ENCODE results near the gene TRUB1. TPM values are rescaled to one million over a fixed set of nuclear protein-coding genes. Genes with fewer than 3 reads are reported as not detected.

TRUB1 gene
- total and polyA plus RNA-seq, 2 of the 4 experiments (the other 2 are of a cell fraction), result 9.1 to 17.9 TPM

DNA sequence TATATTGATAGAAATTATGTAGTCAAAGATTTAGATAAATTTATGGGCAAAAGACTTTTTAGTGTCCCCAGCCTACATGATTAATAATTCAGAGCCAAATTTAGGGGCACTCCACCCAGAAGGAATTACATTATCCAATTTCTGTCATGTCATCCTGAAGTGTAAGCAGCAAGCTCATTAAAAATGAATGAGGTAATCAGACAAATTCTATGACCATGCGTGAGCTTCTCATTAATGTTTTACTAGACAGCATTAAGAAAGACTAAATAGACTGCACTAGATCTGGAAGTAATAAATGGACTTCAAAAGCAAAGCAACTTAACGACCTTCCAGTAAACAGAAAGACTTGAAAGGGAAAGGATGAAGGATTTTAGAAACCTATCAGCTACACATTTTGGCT is 22.7 kb upstream of the TRUB1 start:
- no peak overlapping the region for H4K91ac ChIP-seq (ENCODE audit: insufficient read depth, low read depth, low read length)
- H3K56ac ChIP-seq (ENCODE audit: extremely low read depth, insufficient read depth, low read length), result no peak overlapping the region
- no peaks in the 10 kb centered on the region for H3K9me3 ChIP-seq (ENCODE audit: control insufficient read depth, insufficient read depth, low read length)
- no peak overlapping the region for H3K23ac ChIP-seq (ENCODE audit: low read depth, low read length)
- intact Hi-C loops (cut with micrococcal nuclease), result no loop called here
- no peak overlapping the region for H2BK20ac ChIP-seq (ENCODE audit: low read depth, low read length)
- no peak overlapping the region for H3K9ac ChIP-seq (ENCODE audit: low read depth, low read length)
- dilution Hi-C loops (cut with HindIII; ENCODE audit: low sequenced_read_pairs, unreplicated experiment), result no loop called here
- TF ChIP-seq POLR2A (IDR thresholded peaks at IDR 0.05; ENCODE audit: low read depth, low read length) (no peak), RAD21 (IDR thresholded peaks at IDR 0.05; ENCODE audit: low read length) (no peak), CEBPB (IDR thresholded peaks at IDR 0.05; ENCODE audit: low read depth, low read length) (no peak), CHD1 (IDR thresholded peaks at IDR 0.05; ENCODE audit: low read depth, low read length) (no peak), SMC3 (IDR thresholded peaks at IDR 0.05; ENCODE audit: low read depth, low read length) (no peak), MAZ (IDR thresholded peaks at IDR 0.05; ENCODE audit: borderline replicate concordance, low read depth, low read length) (no peak), MAFK (IDR thresholded peaks at IDR 0.05; ENCODE audit: low read depth, low read length) (no peak), FOS (IDR thresholded peaks at IDR 0.05; ENCODE audit: low read depth, low read length) (no peak), NFE2L2 (IDR thresholded peaks at IDR 0.05; ENCODE audit: low read depth, low read length) (no peak), RCOR1 (IDR thresholded peaks at IDR 0.05; ENCODE audit: insufficient replicate concordance, low read length) (no peak), MXI1 (IDR thresholded peaks at IDR 0.05; ENCODE audit: borderline replicate concordance, low read depth, low read length) (no peak), RFX5 (IDR thresholded peaks at IDR 0.05; ENCODE audit: low read depth, low read length) (no peak), BHLHE40 (IDR thresholded peaks at IDR 0.05; ENCODE audit: low read depth, low read length) (no peak)
- TF ChIP-seq, protein P1, sequence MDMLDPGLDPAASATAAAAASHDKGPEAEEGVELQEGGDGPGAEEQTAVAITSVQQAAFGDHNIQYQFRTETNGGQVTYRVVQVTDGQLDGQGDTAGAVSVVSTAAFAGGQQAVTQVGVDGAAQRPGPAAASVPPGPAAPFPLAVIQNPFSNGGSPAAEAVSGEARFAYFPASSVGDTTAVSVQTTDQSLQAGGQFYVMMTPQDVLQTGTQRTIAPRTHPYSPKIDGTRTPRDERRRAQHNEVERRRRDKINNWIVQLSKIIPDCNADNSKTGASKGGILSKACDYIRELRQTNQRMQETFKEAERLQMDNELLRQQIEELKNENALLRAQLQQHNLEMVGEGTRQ (IDR thresholded peaks at IDR 0.05; ENCODE audit: low read depth, low read length), result no peak
- TF ChIP-seq, protein P2, sequence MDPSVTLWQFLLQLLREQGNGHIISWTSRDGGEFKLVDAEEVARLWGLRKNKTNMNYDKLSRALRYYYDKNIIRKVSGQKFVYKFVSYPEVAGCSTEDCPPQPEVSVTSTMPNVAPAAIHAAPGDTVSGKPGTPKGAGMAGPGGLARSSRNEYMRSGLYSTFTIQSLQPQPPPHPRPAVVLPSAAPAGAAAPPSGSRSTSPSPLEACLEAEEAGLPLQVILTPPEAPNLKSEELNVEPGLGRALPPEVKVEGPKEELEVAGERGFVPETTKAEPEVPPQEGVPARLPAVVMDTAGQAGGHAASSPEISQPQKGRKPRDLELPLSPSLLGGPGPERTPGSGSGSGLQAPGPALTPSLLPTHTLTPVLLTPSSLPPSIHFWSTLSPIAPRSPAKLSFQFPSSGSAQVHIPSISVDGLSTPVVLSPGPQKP (IDR thresholded peaks at IDR 0.05; ENCODE audit: borderline replicate concordance, low read depth, low read length), result no peak
- TF ChIP-seq, protein P3, sequence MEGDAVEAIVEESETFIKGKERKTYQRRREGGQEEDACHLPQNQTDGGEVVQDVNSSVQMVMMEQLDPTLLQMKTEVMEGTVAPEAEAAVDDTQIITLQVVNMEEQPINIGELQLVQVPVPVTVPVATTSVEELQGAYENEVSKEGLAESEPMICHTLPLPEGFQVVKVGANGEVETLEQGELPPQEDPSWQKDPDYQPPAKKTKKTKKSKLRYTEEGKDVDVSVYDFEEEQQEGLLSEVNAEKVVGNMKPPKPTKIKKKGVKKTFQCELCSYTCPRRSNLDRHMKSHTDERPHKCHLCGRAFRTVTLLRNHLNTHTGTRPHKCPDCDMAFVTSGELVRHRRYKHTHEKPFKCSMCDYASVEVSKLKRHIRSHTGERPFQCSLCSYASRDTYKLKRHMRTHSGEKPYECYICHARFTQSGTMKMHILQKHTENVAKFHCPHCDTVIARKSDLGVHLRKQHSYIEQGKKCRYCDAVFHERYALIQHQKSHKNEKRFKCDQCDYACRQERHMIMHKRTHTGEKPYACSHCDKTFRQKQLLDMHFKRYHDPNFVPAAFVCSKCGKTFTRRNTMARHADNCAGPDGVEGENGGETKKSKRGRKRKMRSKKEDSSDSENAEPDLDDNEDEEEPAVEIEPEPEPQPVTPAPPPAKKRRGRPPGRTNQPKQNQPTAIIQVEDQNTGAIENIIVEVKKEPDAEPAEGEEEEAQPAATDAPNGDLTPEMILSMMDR (conservative IDR thresholded peaks at IDR 0.05; ENCODE audit: low read depth, low read length), result no peak
- H3K36me3 ChIP-seq (ENCODE audit: control insufficient read depth, insufficient read depth, low read length), result no peaks in the 10 kb centered on the region
- H3K4me1 ChIP-seq (ENCODE audit: control insufficient read depth, insufficient read depth, low read length), result no peaks in the 10 kb centered on the region
- H4K20me1 ChIP-seq (ENCODE audit: insufficient read depth, low read length), result no peaks in the 10 kb centered on the region
- H2AFZ ChIP-seq (replicated peaks; ENCODE audit: low read length, poor library complexity), result no peak overlapping the region
- POLR2A ChIA-PET (ENCODE audit: unreplicated experiment), result no interaction called here
- H3K4ac ChIP-seq (ENCODE audit: low read depth, low read length), result no peak overlapping the region
- no peak overlapping the region for H4K8ac ChIP-seq (ENCODE audit: low read depth in 2 of 2, low read length in 2 of 2)
- in situ Hi-C loops (cut with MboI; ENCODE audit: low sequenced_read_pairs), result no loop called here
- CTCF ChIA-PET, result no interaction called here
- H2AK5ac ChIP-seq (ENCODE audit: low read depth, low read length), result no peak overlapping the region
- no peak overlapping the region for H2BK120ac ChIP-seq (ENCODE audit: low read depth, low read length)
- H3K4me3 ChIP-seq (ENCODE audit: insufficient read depth, low read depth, low read length), result no peak overlapping the region
- no peak overlapping the region for H2BK15ac ChIP-seq (ENCODE audit: low read depth, low read length)
- H2BK5ac ChIP-seq (ENCODE audit: low read depth, low read length, poor library complexity, severe bottlenecking), result no peak overlapping the region
- no peak overlapping the region for H3K14ac ChIP-seq (replicated peaks; ENCODE audit: low read depth, low read length)
- no peaks in the 10 kb centered on the region for H3K79me1 ChIP-seq (ENCODE audit: low read depth in 1 of 2, low read length in 2 of 2)
- no peak overlapping the region for H3K18ac ChIP-seq (ENCODE audit: low read depth, low read length)
- H2AK9ac ChIP-seq (replicated peaks; ENCODE audit: low read depth, low read length, poor library complexity), result no peak overlapping the region
- BruUV-seq (replicated peaks), result no TSS peak
- H3K27me3 ChIP-seq (ENCODE audit: control insufficient read depth, insufficient read depth, low read length), result peaks cover 2% of the 10 kb centered on the region; the same call in 1 of the 2 replicates
- H3K9me1 ChIP-seq (ENCODE audit: insufficient read depth, low read length), result no peaks in the 10 kb centered on the region
- DNase-seq, result no peak
- H3K27ac ChIP-seq (ENCODE audit: insufficient read depth, low read length), result no peak overlapping the region
- ATAC-seq (ENCODE audit: low read depth), result no peak
- WGBS, 2 experiments (ENCODE audit: extremely low coverage in 2 of 2, insufficient read length in 1 of 2), result no CpG with 5 or more reads among the region's 2 CpGs
- H3K4me2 ChIP-seq (ENCODE audit: low read depth, low read length), result no peak overlapping the region
- H4K5ac ChIP-seq (ENCODE audit: low read depth, low read length), result no peak overlapping the region
